ENCODE measurements around the gene ZBTB32. TPM values are rescaled to one million over a fixed set of nuclear protein-coding genes. Genes with fewer than 3 reads are reported as not detected.

The ZBTB32 gene
- total and polyA plus RNA-seq, 2 of the 8 experiments (the other 6 are each of a cell fraction or from before 2014, with no cell fraction given), result 0.11 to 0.50 TPM

- Histone ChIP-seq H3K27ac (ENCODE audit: low read depth, low read length) (no peak overlapping the region), H2AK5ac (ENCODE audit: low read depth, low read length) (no peak overlapping the region), H3K4me3 (ENCODE audit: extremely low read depth in 1 of 4, insufficient read depth in 2 of 4, low read depth in 3 of 4, low read length in 4 of 4) (no peak overlapping the region), H2BK5ac (ENCODE audit: low read depth, low read length) (no peak overlapping the region), H3K4ac (replicated peaks; ENCODE audit: insufficient read length, low read depth, low read length) (no peak overlapping the region), H2BK12ac (ENCODE audit: low read depth, low read length) (no peak overlapping the region), H4K20me1 (replicated peaks in 1 of 2; ENCODE audit: control insufficient read depth in 1 of 2, insufficient read depth in 2 of 2, low read length in 2 of 2) (no peaks in the 10 kb centered on the region), H3K18ac (ENCODE audit: extremely low read depth, low read length) (no peak overlapping the region), H4K91ac (replicated peaks; ENCODE audit: insufficient read length, low read length) (no peak overlapping the region), H2BK120ac (replicated peaks; ENCODE audit: low read depth, low read length) (no peak overlapping the region), H3K79me1 (ENCODE audit: low read depth, low read length) (no peaks in the 10 kb centered on the region), H3K9ac (replicated peaks in 1 of 4; ENCODE audit: extremely low read depth in 1 of 4, low read depth in 3 of 4, low read length in 3 of 4) (no peak overlapping the region), H3K23me2 (ENCODE audit: low read depth, low read length) (no peaks in the 10 kb centered on the region; the same call in 1 of the 2 replicates), H2BK20ac (ENCODE audit: low read length) (no peak overlapping the region), H3K4me2 (ENCODE audit: insufficient read depth in 1 of 2, low read depth in 2 of 2, low read length in 2 of 2) (no peak overlapping the region), H3K36me3 (ENCODE audit: control insufficient read depth in 2 of 4, insufficient read depth in 4 of 4, low read length in 3 of 4) (no peaks in the 10 kb centered on the region), H4K8ac (ENCODE audit: extremely low read depth, insufficient read depth, low read length) (no peak overlapping the region), H3K23ac (ENCODE audit: insufficient read length) (no peak overlapping the region), H2BK15ac (ENCODE audit: low read length) (no peak overlapping the region), H3K14ac (ENCODE audit: insufficient read length) (no peak overlapping the region), H4K5ac (ENCODE audit: insufficient read length, low read depth, low read length) (no peak overlapping the region), H3K4me1 (replicated peaks in 1 of 4; ENCODE audit: control insufficient read depth in 3 of 4, insufficient read depth in 4 of 4, low read length in 3 of 4) (no peaks in the 10 kb centered on the region; a peak in 2 of 7 replicates), H2AFZ (ENCODE audit: low read length) (no peak overlapping the region), H3K9me3 (ENCODE audit: insufficient read depth in 2 of 2, low read depth in 1 of 2, low read length in 1 of 2) (no peaks in the 10 kb centered on the region), H3K79me2 (ENCODE audit: control insufficient read depth in 1 of 2, insufficient read depth in 2 of 2, low read length in 2 of 2) (no peaks in the 10 kb centered on the region), H3K27me3 (replicated peaks in 1 of 4; ENCODE audit: control insufficient read depth in 3 of 4, extremely low read depth in 1 of 4, insufficient read depth in 3 of 4, low read length in 3 of 4) (peaks cover 0 to 4% (median 1%) of the 10 kb centered on the region in 4 experiments; a peak in 1 of 7 replicates), H3K56ac (replicated peaks; ENCODE audit: insufficient read length, low read depth, low read length) (no peak overlapping the region)
- ChIA-PET CTCF (ENCODE audit: partially characterized antibody) (interaction anchor here (0.5 to 1.2 kb wide), 4 partner anchors 9 to 114 kb away, joined by 3 to 5 read pairs (median 4); no protein-coding TSS in a partner anchor), POLR2A (ENCODE audit: partially characterized antibody) (interaction anchor here (0.6 kb wide), 1 partner anchor 286 kb away, joined by 3 read pairs; no protein-coding TSS in a partner anchor)
- 87% methylated on average over 15 of the region's 15 CpGs; no CpG with 5 or more reads in 1 of the 2 experiments for WGBS, 2 experiments (ENCODE audit: extremely low coverage in 1 of 2, insufficient coverage in 1 of 2, insufficient read length in 1 of 2, insufficient replicate concordance in 2 of 2, low coverage in 1 of 2, low lambda C conversion rate in 2 of 2, missing lambda C conversion rate in 1 of 2)
- no peak for FAIRE-seq
- TF ChIP-seq ASH2L (IDR thresholded peaks at IDR 0.05; ENCODE audit: low read length) (no peak), CBX5 (IDR thresholded peaks at IDR 0.05; ENCODE audit: low read depth, low read length) (no peak), JUND (IDR thresholded peaks at IDR 0.05; ENCODE audit: low read length) (no peak), EP300 (IDR thresholded peaks at IDR 0.05; ENCODE audit: borderline replicate concordance in 1 of 2, low read depth in 2 of 2, low read length in 2 of 2) (no peak), ATF3 (IDR thresholded peaks at IDR 0.05; ENCODE audit: insufficient read depth, low read depth, low read length) (no peak), TAF1 (IDR thresholded peaks at IDR 0.05; ENCODE audit: low read depth, low read length) (no peak)
- no peak for DNase-seq (ENCODE audit: low read depth in 1 of 2, low spot score in 2 of 2)
Observed at GRCh38 chr19:35675589-35676140, 28.7 kb upstream of the ZBTB32 start.
